ENCODE results near the gene STK39. TPM values are rescaled to one million over a fixed set of nuclear protein-coding genes. Genes with fewer than 3 reads are reported as not detected.

The STK39 gene
- total RNA-seq, 1 experiment from 2014 or later, result 18.3 TPM

- DNase-seq (ENCODE audit: low read depth in 1 of 2, low spot score in 2 of 2), result no peak
- H3K27me3 ChIP-seq (replicated peaks), result no peaks in the 10 kb centered on the region
- H3K4me1 ChIP-seq (replicated peaks), result no peaks in the 10 kb centered on the region
- H3K27ac ChIP-seq, result no peak overlapping the region
- no peak overlapping the region for H3K4me3 ChIP-seq
- no peaks in the 10 kb centered on the region for H3K36me3 ChIP-seq
- H3K9me3 ChIP-seq (replicated peaks), result no peaks in the 10 kb centered on the region
These were observed 307.7 kb downstream of the STK39 start for GRCh38 chr2:167939514-167940345.

- no peak for DNase-seq (ENCODE audit: low read depth in 1 of 2, low spot score in 2 of 2)
- H3K9me3 ChIP-seq (replicated peaks), result no peaks in the 10 kb centered on the region
- H3K27ac ChIP-seq, result no peak overlapping the region
- H3K27me3 ChIP-seq (replicated peaks), result no peaks in the 10 kb centered on the region
- no peak overlapping the region for H3K4me3 ChIP-seq
- H3K36me3 ChIP-seq, result no peaks in the 10 kb centered on the region
- no peaks in the 10 kb centered on the region for H3K4me1 ChIP-seq (replicated peaks)
These were observed 310.0 kb downstream of the STK39 start for GRCh38 chr2:167937403-167937802.

- DNase-seq (ENCODE audit: low read depth in 1 of 2, low spot score in 2 of 2), result no peak
- Histone ChIP-seq H3K27me3 (replicated peaks) (no peaks in the 10 kb centered on the region), H3K4me3 (no peak overlapping the region), H3K4me1 (replicated peaks) (no peaks in the 10 kb centered on the region), H3K36me3 (no peaks in the 10 kb centered on the region), H3K9me3 (replicated peaks) (no peaks in the 10 kb centered on the region), H3K27ac (no peak overlapping the region)
These were observed 311.6 kb downstream of the STK39 start for GRCh38 chr2:167935803-167936110.

GRCh38 chr2:167933097-167933814 lies 314.1 kb downstream of the STK39 start:
- no peaks in the 10 kb centered on the region for H3K27me3 ChIP-seq (replicated peaks)
- H3K4me3 ChIP-seq, result no peak overlapping the region
- H3K36me3 ChIP-seq, result no peaks in the 10 kb centered on the region
- no peaks in the 10 kb centered on the region for H3K9me3 ChIP-seq (replicated peaks)
- no peak overlapping the region for H3K27ac ChIP-seq
- DNase-seq (ENCODE audit: low read depth in 1 of 2, low spot score in 2 of 2), result no peak
- no peaks in the 10 kb centered on the region for H3K4me1 ChIP-seq (replicated peaks)

GRCh38 chr2:167932123-167932693 lies 315.2 kb downstream of the STK39 start:
- no peak for DNase-seq (ENCODE audit: low read depth in 1 of 2, low spot score in 2 of 2)

GRCh38 chr2:167929484-167929883 lies 317.9 kb downstream of the STK39 start:
- Histone ChIP-seq H3K27me3 (replicated peaks) (no peaks in the 10 kb centered on the region), H3K4me3 (no peak overlapping the region), H3K4me1 (replicated peaks) (no peaks in the 10 kb centered on the region), H3K27ac (no peak overlapping the region), H3K36me3 (no peaks in the 10 kb centered on the region), H3K9me3 (replicated peaks) (no peaks in the 10 kb centered on the region)
- DNase-seq (ENCODE audit: low read depth in 1 of 2, low spot score in 2 of 2), result no peak

More at GRCh38 chr2:167932123-167932693, 315.2 kb downstream of the STK39 start:
- Histone ChIP-seq H3K27ac (no peak overlapping the region), H3K4me1 (replicated peaks) (no peaks in the 10 kb centered on the region), H3K27me3 (replicated peaks) (no peaks in the 10 kb centered on the region), H3K36me3 (no peaks in the 10 kb centered on the region), H3K9me3 (replicated peaks) (no peaks in the 10 kb centered on the region), H3K4me3 (no peak overlapping the region)

GRCh38 chr2:167928434-167928833 lies 319.0 kb downstream of the STK39 start:
- no peaks in the 10 kb centered on the region for H3K9me3 ChIP-seq (replicated peaks)
- H3K27me3 ChIP-seq (replicated peaks), result no peaks in the 10 kb centered on the region
- H3K36me3 ChIP-seq, result no peaks in the 10 kb centered on the region
- H3K4me1 ChIP-seq (replicated peaks), result no peaks in the 10 kb centered on the region
- no peak for DNase-seq (ENCODE audit: low read depth in 1 of 2, low spot score in 2 of 2)
- no peak overlapping the region for H3K4me3 ChIP-seq
- no peak overlapping the region for H3K27ac ChIP-seq

GRCh38 chr2:167925758-167926157 lies 321.6 kb downstream of the STK39 start:
- H3K4me1 ChIP-seq (replicated peaks), result no peaks in the 10 kb centered on the region
- no peak for DNase-seq (ENCODE audit: low read depth in 1 of 2, low spot score in 2 of 2)

GRCh38 chr2:167924556-167924955 lies 322.8 kb downstream of the STK39 start:
- Histone ChIP-seq H3K4me1 (replicated peaks) (no peaks in the 10 kb centered on the region), H3K4me3 (no peak overlapping the region), H3K36me3 (no peaks in the 10 kb centered on the region), H3K27ac (no peak overlapping the region), H3K9me3 (replicated peaks) (no peaks in the 10 kb centered on the region), H3K27me3 (replicated peaks) (peaks cover 4% of the 10 kb centered on the region; the same call in 1 of the 2 replicates)
- no peak for DNase-seq (ENCODE audit: low read depth in 1 of 2, low spot score in 2 of 2)

More at GRCh38 chr2:167925758-167926157, 321.6 kb downstream of the STK39 start:
- no peak overlapping the region for H3K27ac ChIP-seq
- no peaks in the 10 kb centered on the region for H3K9me3 ChIP-seq (replicated peaks)
- H3K27me3 ChIP-seq (replicated peaks), result 0 out of 2 replicates have a peak, but pooled peaks cover 4% of the 10 kb centered on the region
- H3K4me3 ChIP-seq, result no peak overlapping the region
- H3K36me3 ChIP-seq, result no peaks in the 10 kb centered on the region

- Histone ChIP-seq H3K27me3 (replicated peaks) (peaks cover 4% of the 10 kb centered on the region; the same call in 1 of the 2 replicates), H3K27ac (no peak overlapping the region), H3K9me3 (replicated peaks) (no peaks in the 10 kb centered on the region), H3K4me1 (replicated peaks) (no peaks in the 10 kb centered on the region), H3K36me3 (no peaks in the 10 kb centered on the region), H3K4me3 (no peak overlapping the region)
- DNase-seq (ENCODE audit: low read depth in 1 of 2, low spot score in 2 of 2), result no peak
These were observed 330.6 kb downstream of the STK39 start for GRCh38 chr2:167916756-167917155.

- no peaks in the 10 kb centered on the region for H3K4me1 ChIP-seq (replicated peaks)
- H3K4me3 ChIP-seq, result no peak overlapping the region
- H3K36me3 ChIP-seq, result no peaks in the 10 kb centered on the region
- no peak overlapping the region for H3K27ac ChIP-seq
- H3K27me3 ChIP-seq (replicated peaks), result no peaks in the 10 kb centered on the region; the same call in 1 of the 2 replicates
- H3K9me3 ChIP-seq (replicated peaks), result no peaks in the 10 kb centered on the region
- no peak for DNase-seq (ENCODE audit: low read depth in 1 of 2, low spot score in 2 of 2)
These were observed 332.4 kb downstream of the STK39 start for GRCh38 chr2:167914969-167915368.

GRCh38 chr2:167908786-167909185 lies 338.6 kb downstream of the STK39 start:
- H3K27ac ChIP-seq, result no peak overlapping the region
- no peak for DNase-seq (ENCODE audit: low read depth in 1 of 2, low spot score in 2 of 2)
- H3K4me3 ChIP-seq, result no peak overlapping the region
- no peaks in the 10 kb centered on the region for H3K9me3 ChIP-seq (replicated peaks)
- no peaks in the 10 kb centered on the region for H3K36me3 ChIP-seq
- peaks cover 5% of the 10 kb centered on the region; the same call in 1 of the 2 replicates for H3K27me3 ChIP-seq (replicated peaks)
- H3K4me1 ChIP-seq (replicated peaks), result no peaks in the 10 kb centered on the region

GRCh38 chr2:167905668-167906067 lies 341.7 kb downstream of the STK39 start:
- peaks cover 8% of the 10 kb centered on the region for H3K27me3 ChIP-seq (replicated peaks)
- H3K27ac ChIP-seq, result no peak overlapping the region
- H3K4me1 ChIP-seq (replicated peaks), result no peaks in the 10 kb centered on the region
- H3K4me3 ChIP-seq, result no peak overlapping the region
- H3K36me3 ChIP-seq, result no peaks in the 10 kb centered on the region
- H3K9me3 ChIP-seq (replicated peaks), result no peaks in the 10 kb centered on the region
- DNase-seq (ENCODE audit: low read depth in 1 of 2, low spot score in 2 of 2), result no peak

Measured in SJSA1 (cell line).